ENCODE data around the gene ZNF76.
A peak's percentile ranks its signal among the peaks of the same experiment; 100 is the strongest.

ZNF76 gene

GRCh38 chr6:35309611-35310264, 50.2 kb downstream of the ZNF76 start:
- Histone ChIP-seq H4K20me1 (peaks cover 31% of the 10 kb centered on the region; the same call in 1 of the 2 replicates), H3K36me3 (peaks cover 65% of the 10 kb centered on the region), H3K4me2 (peak overlapping the region; percentile 92), H3K9me3 (no peaks in the 10 kb centered on the region), H3K4me3 (0 out of 2 replicates have a peak overlapping the region, but pooled peaks have one; percentile 4), H3K27me3 (no peaks in the 10 kb centered on the region), H3K9ac (peak overlapping the region; percentile 72; the same call in 1 of the 2 replicates), H3K4me1 (peaks cover 42% of the 10 kb centered on the region), H3K27ac (peak overlapping the region; percentile 88)
- TF ChIP-seq Cebpa-rat (IDR thresholded peaks at IDR 0.05), result no peak

- Histone ChIP-seq H3K9ac (peak overlapping the region; percentile 72; the same call in 1 of the 2 replicates), H3K36me3 (peaks cover 65% of the 10 kb centered on the region), H3K27ac (peak overlapping the region; percentile 88), H3K4me1 (peaks cover 42% of the 10 kb centered on the region), H4K20me1 (peaks cover 25% of the 10 kb centered on the region; the same call in 1 of the 2 replicates), H3K4me3 (0 out of 2 replicates have a peak overlapping the region, but pooled peaks have one; percentile 4), H3K9me3 (no peaks in the 10 kb centered on the region), H3K4me2 (peak overlapping the region; percentile 92), H3K27me3 (no peaks in the 10 kb centered on the region)
- no peak for TF ChIP-seq Cebpa-rat (IDR thresholded peaks at IDR 0.05)
Observed at GRCh38 chr6:35310265-35310831, 50.8 kb downstream of the ZNF76 start.

- H3K36me3 ChIP-seq, result peaks cover 68% of the 10 kb centered on the region
- H3K27ac ChIP-seq, result peak overlapping the region; percentile 88
- peaks cover 42% of the 10 kb centered on the region for H3K4me1 ChIP-seq
- peaks cover 21% of the 10 kb centered on the region; the same call in 1 of the 2 replicates for H4K20me1 ChIP-seq
- no peaks in the 10 kb centered on the region for H3K9me3 ChIP-seq
- H3K27me3 ChIP-seq, result no peaks in the 10 kb centered on the region
- H3K4me3 ChIP-seq, result peak overlapping the region; percentile 32; the same call in 1 of the 2 replicates
- peak overlapping the region; percentile 72 for H3K9ac ChIP-seq
- H3K4me2 ChIP-seq, result peak overlapping the region; percentile 92
- no peak for TF ChIP-seq Cebpa-rat (IDR thresholded peaks at IDR 0.05)
Observed at GRCh38 chr6:35311390-35312075, 52.0 kb downstream of the ZNF76 start.

DNA sequence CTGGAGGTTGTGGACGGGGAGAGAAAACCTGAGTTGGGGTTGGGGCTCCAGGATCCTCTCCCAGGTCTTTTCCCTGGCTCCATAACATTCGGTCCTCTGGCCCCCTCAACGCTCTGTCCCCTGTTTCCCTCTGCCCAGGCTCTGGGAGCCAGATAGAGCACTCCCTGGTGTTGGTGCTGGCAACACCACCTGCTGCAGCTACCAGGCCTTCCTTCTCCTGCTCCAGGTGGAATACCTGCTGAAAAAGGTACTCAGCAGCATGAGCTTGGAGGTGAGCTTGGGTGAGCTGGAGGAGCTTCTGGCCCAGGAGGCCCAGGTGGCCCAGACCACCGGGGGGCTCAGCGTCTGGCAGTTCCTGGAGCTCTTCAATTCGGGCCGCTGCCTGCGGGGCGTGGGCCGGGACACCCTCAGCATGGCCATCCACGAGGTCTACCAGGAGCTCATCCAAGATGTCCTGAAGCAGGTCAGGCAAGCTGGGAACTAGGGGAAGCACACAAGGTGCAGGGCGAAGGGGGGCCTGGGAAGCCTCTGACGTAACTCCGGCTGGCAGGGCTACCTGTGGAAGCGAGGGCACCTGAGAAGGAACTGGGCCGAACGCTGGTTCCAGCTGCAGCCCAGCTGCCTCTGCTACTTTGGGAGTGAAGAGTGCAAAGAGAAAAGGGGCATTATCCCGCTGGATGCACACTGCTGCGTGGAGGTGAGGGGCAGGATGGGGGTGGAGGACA, 52.7 kb downstream of the ZNF76 start:
- no peaks in the 10 kb centered on the region for H3K9me3 ChIP-seq
- H3K36me3 ChIP-seq, result peaks cover 68% of the 10 kb centered on the region
- H4K20me1 ChIP-seq, result peaks cover 17% of the 10 kb centered on the region; the same call in 1 of the 2 replicates
- H3K27ac ChIP-seq, result peak overlapping the region; percentile 88
- no peak overlapping the region for H3K9ac ChIP-seq
- TF ChIP-seq Cebpa-rat (IDR thresholded peaks at IDR 0.05), result no peak
- H3K4me3 ChIP-seq, result no peak overlapping the region
- H3K27me3 ChIP-seq, result no peaks in the 10 kb centered on the region
- H3K4me1 ChIP-seq, result peaks cover 42% of the 10 kb centered on the region
- peak overlapping the region; percentile 92 for H3K4me2 ChIP-seq

DNA sequence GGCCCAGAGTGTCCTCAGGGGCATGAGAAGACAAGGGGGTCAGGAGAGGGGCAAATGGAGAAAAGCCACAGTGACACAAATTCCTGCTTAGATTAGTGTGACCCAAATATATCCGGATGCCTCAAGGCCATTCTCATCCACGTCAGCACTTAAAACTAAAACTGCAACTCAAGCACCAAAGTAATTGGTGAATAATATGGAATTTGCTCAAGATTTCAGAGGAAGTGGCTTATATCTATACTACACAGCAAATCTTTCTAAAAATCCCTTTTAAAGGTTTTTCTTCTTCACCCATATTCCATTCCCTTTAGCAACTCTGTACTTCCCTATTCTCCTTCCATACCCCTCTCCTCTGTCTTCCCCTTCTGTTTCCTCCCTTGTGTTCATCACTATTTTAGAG, 53.3 kb downstream of the ZNF76 start:
- peak overlapping the region; percentile 88 for H3K27ac ChIP-seq

GRCh38 chr6:35317483-35318195, 58.1 kb downstream of the ZNF76 start:
- no peak for TF ChIP-seq Cebpa-rat (IDR thresholded peaks at IDR 0.05)
- Histone ChIP-seq H3K9me3 (no peaks in the 10 kb centered on the region), H3K4me3 (no peak overlapping the region), H3K4me1 (peaks cover 3% of the 10 kb centered on the region; the same call in 1 of the 2 replicates), H3K4me2 (no peak overlapping the region), H3K9ac (no peak overlapping the region), H3K27ac (no peak overlapping the region), H3K36me3 (peaks cover 90% of the 10 kb centered on the region), H4K20me1 (no peaks in the 10 kb centered on the region), H3K27me3 (no peaks in the 10 kb centered on the region)

More for the DNA sequence above, 53.3 kb downstream of the ZNF76 start:
- Histone ChIP-seq H3K9me3 (no peaks in the 10 kb centered on the region), H4K20me1 (peaks cover 11% of the 10 kb centered on the region; the same call in 1 of the 2 replicates), H3K9ac (no peak overlapping the region), H3K36me3 (peaks cover 68% of the 10 kb centered on the region), H3K4me3 (no peak overlapping the region), H3K4me2 (no peak overlapping the region), H3K27me3 (no peaks in the 10 kb centered on the region), H3K4me1 (peaks cover 42% of the 10 kb centered on the region)
- TF ChIP-seq Cebpa-rat (IDR thresholded peaks at IDR 0.05), result no peak

DNA sequence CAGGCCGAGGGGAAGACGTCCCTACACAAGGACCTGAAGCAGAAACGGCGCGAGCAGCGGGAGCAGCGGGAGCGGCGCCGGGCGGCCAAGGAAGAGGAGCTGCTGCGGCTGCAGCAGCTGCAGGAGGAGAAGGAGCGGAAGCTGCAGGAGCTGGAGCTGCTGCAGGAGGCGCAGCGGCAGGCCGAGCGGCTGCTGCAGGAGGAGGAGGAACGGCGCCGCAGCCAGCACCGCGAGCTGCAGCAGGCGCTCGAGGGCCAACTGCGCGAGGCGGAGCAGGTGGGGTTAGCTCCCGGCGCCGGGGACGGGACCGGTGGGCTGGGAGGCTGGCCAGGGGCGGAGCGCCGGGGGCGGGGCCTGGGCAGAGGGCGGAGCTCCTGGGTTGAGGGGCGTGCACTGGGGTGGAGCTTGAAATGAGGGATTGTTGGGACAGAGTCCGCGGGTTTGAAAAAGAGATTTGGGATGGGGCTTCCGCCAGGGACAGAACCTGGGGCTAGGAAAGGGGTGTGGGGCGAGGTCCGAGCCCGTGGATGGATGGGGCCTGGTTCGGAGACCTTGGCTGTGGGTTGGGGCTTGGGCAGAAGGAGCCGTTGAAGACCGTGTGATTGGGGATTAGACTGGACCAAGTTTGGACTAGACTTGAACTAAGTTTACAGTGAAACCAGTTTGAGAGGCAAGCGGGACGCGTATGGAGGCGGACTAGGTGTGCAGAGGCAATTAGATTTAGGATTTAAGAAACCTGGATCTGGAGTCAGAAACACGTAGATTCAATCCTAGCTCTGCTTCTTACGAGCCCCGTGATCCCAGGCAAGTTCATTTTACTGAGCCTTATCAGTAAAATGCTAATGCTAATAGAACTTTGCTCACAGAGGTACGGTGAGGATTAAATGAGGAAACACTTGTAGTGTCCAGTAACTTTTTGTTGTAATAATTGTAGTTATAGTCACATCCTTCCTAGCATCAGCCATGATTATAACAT, 58.9 kb downstream of the ZNF76 start:
- Histone ChIP-seq H3K4me3 (no peak overlapping the region), H3K27ac (no peak overlapping the region), H3K4me2 (no peak overlapping the region), H3K36me3 (peaks cover 94% of the 10 kb centered on the region), H3K9ac (no peak overlapping the region), H3K9me3 (no peaks in the 10 kb centered on the region), H4K20me1 (no peaks in the 10 kb centered on the region), H3K4me1 (no peaks in the 10 kb centered on the region), H3K27me3 (no peaks in the 10 kb centered on the region)
- TF ChIP-seq Cebpa-rat (IDR thresholded peaks at IDR 0.05), result no peak

DNA sequence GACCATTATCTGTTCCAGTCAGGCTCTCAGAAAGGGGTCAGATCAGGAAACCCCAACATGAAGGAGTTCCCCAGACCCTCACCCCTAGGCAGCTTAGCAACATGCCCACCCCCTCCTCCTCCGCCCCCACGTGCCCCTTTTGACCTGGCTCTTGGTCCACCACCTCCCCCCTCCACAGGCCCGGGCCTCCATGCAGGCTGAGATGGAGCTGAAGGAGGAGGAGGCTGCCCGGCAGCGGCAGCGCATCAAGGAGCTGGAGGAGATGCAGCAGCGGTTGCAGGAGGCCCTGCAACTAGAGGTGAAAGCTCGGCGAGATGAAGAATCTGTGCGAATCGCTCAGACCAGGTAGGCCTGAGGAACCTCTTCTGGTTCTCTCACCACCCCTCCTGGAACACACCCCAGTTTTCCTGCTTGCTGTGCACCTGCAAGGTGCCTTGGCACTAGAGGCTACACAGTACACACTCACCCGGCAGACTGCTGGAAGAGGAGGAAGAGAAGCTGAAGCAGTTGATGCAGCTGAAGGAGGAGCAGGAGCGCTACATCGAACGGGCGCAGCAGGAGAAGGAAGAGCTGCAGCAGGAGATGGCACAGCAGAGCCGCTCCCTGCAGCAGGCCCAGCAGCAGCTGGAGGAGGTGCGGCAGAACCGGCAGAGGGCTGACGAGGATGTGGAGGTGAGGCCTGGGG, 60.0 kb downstream of the ZNF76 start:
- peaks cover 95% of the 10 kb centered on the region for H3K36me3 ChIP-seq
- H3K4me3 ChIP-seq, result no peak overlapping the region
- no peak overlapping the region for H3K9ac ChIP-seq
- no peak overlapping the region for H3K27ac ChIP-seq
- no peak for TF ChIP-seq Cebpa-rat (IDR thresholded peaks at IDR 0.05)
- no peak overlapping the region for H3K4me2 ChIP-seq
- no peaks in the 10 kb centered on the region for H3K9me3 ChIP-seq
- no peaks in the 10 kb centered on the region for H3K4me1 ChIP-seq
- H3K27me3 ChIP-seq, result no peaks in the 10 kb centered on the region
- no peaks in the 10 kb centered on the region for H4K20me1 ChIP-seq

All from BLaER1 (cell line).